A549 (cell line): ENCODE measurements around the gene NLK. TPM values are rescaled to one million over a fixed set of nuclear protein-coding genes. Genes with fewer than 3 reads are reported as not detected.

Experiments used
- ATAC-seq, 2 experiments: fragments of 200-7000 bp in 1 of 2; fragments of >200 bp in 1 of 2; cut with Nextera tagmentation in 1 of 2; cut with Tn5 transposase in 1 of 2; 3 replicates each; pipeline versions ENCODE4 v1.8.0 to v1.9.1; 2018 to 2020; ENCODE audit warnings: mild to moderate bottlenecking in 1 of 2, moderate library complexity in 1 of 2
- CTCF ChIA-PET: fragments of 300-600 bp; sonication (Branson Sonifier 250); formaldehyde crosslinking; extraction: SDS; loops from one replicate; lab custom pipeline; 2021; ENCODE audit warnings: antibody characterized with exemption, inconsistent platforms; lab: Yijun Ruan, JAX
- POLR2A ChIA-PET: fragments of 350-600 bp; formaldehyde crosslinking; extraction: SDS; loops from one replicate; lab custom pipeline; 2021; ENCODE audit warnings: antibody characterized with exemption, inconsistent platforms; lab: Yijun Ruan, JAX
- DNase-seq, 2 experiments: peaks; one replicate each; pipeline versions ENCODE4 v3.0.0 to v3.0.0-alpha.2; 2011 to 2016; ENCODE audit warnings: low read depth in 1 of 2, low spot score in 1 of 2
- FAIRE-seq: peaks from 2 replicates; lab custom pipeline; 2011; peaks lifted over from hg19 to GRCh38; lab: Jason Lieb, UNC
- H3K27ac ChIP-seq, 2 experiments: fragments of >200 bp; sonication (Bioruptor Twin); formaldehyde crosslinking; 3 replicates each; pipeline ENCODE4 v1.5.1; 2016 to 2017
- H3K4me1 ChIP-seq: fragments of >200 bp; sonication (Bioruptor Twin); formaldehyde crosslinking; 3 replicates; pipeline ENCODE4 v1.6.1; 2016
- H3K4me2 ChIP-seq: fragments of >200 bp; sonication (Bioruptor Twin); formaldehyde crosslinking; 3 replicates; pipeline ENCODE4 v1.6.1; 2016
- H3K4me3 ChIP-seq: fragments of >200 bp; sonication (Bioruptor Twin); formaldehyde crosslinking; 3 replicates; pipeline ENCODE4 v1.5.1; 2016
- H3K9me3 ChIP-seq: fragments of >200 bp; sonication (Bioruptor Twin); formaldehyde crosslinking; 3 replicates; pipeline ENCODE4 v1.6.1; 2016
- CBX8 ChIP-seq: fragments of 200-600 bp; sonication (generic); IDR thresholded peaks from 2 replicates; pipeline ENCODE4 v1.6.1; 2016
- CEBPB ChIP-seq, 2 experiments: fragments of >200 bp in 1 of 2; sonication (Bioruptor Twin) in 1 of 2; formaldehyde crosslinking in 1 of 2; IDR thresholded peaks; 2 replicates each; pipeline ENCODE4 v1.6.1; 2012 to 2016
- EHF ChIP-seq: fragments of 250-450 bp; sonication (Bioruptor Pico); IDR thresholded peaks from 2 replicates; pipeline ENCODE4 v1.5.0; 2020; ENCODE audit warnings: mild to moderate bottlenecking
- EHMT2 ChIP-seq: fragments of 200-600 bp; sonication (generic); IDR thresholded peaks from 2 replicates; pipeline ENCODE4 v1.6.1; 2016; ENCODE audit warnings: antibody characterized with exemption, low read depth, mild to moderate bottlenecking, moderate library complexity
- ESRRA ChIP-seq: fragments of 150-350 bp; IDR thresholded peaks from 2 replicates; pipeline ENCODE4 v1.6.1; 2014; ENCODE audit warnings: mild to moderate bottlenecking, low read length, borderline replicate concordance
- GATA3 ChIP-seq: IDR thresholded peaks from 2 replicates; pipeline ENCODE4 v1.6.1; 2012; ENCODE audit warnings: borderline replicate concordance
- HDAC2 ChIP-seq: fragments of 200-600 bp; sonication (generic); IDR thresholded peaks from 2 replicates; pipeline ENCODE4 v1.6.1; 2016
- HEYL ChIP-seq: fragments of 250-450 bp; sonication (Bioruptor Pico); IDR thresholded peaks from 2 replicates; pipeline ENCODE4 v1.8.0; 2021; ENCODE audit warnings: mild to moderate bottlenecking, moderate library complexity
- HOXB13 ChIP-seq: fragments of 250-450 bp; sonication (Bioruptor Pico); IDR thresholded peaks from 2 replicates; pipeline ENCODE4 v1.5.0; 2020; ENCODE audit warnings: low read depth, mild to moderate bottlenecking, moderate library complexity
- JUNB ChIP-seq: fragments of >200 bp; sonication (Bioruptor Twin); formaldehyde crosslinking; IDR thresholded peaks from 2 replicates; pipeline ENCODE4 v1.6.1; 2016
- MAFK ChIP-seq: fragments of 450-650 bp; IDR thresholded peaks from 2 replicates; pipeline ENCODE4 v1.6.1; 2014; ENCODE audit not compliant: partially characterized antibody
- MAZ ChIP-seq: fragments of 150-350 bp; IDR thresholded peaks from 2 replicates; pipeline ENCODE4 v1.6.1; 2014; ENCODE audit warnings: antibody characterized with exemption, low read depth, low read length, borderline replicate concordance
- NFE2L2 ChIP-seq: fragments of 150-350 bp; conservative IDR thresholded peaks from 2 replicates; pipeline ENCODE4 v1.6.1; 2014; ENCODE audit warnings: low read length
- RARB ChIP-seq: fragments of 250-450 bp; sonication (Bioruptor Pico); IDR thresholded peaks from 2 replicates; pipeline ENCODE4 v1.8.0; 2021; ENCODE audit warnings: mild to moderate bottlenecking, moderate library complexity
- RFX5 ChIP-seq: fragments of 450-650 bp; IDR thresholded peaks from 2 replicates; pipeline ENCODE4 v1.7.1; 2014; ENCODE audit warnings: antibody characterized with exemption, mild to moderate bottlenecking, moderate library complexity
- SMC3 ChIP-seq: fragments of >200 bp; sonication (Bioruptor Twin); formaldehyde crosslinking; IDR thresholded peaks from 3 replicates; pipeline ENCODE4 v1.6.1; 2018; ENCODE audit warnings: inconsistent platforms
- TFCP2L1 ChIP-seq: fragments of 250-450 bp; sonication (Bioruptor Pico); IDR thresholded peaks from 2 replicates; pipeline ENCODE4 v1.5.0; 2021; ENCODE audit warnings: mild to moderate bottlenecking
- ZFP36 ChIP-seq: fragments of 450-650 bp; IDR thresholded peaks from 2 replicates; pipeline ENCODE4 v1.6.1; 2014; ENCODE audit warnings: borderline replicate concordance; ENCODE audit not compliant: partially characterized antibody
- WGBS: methylation state at CpG from one replicate; pipeline ENCODE4 v1.1.6; 2017; ENCODE audit errors: missing lambda C conversion rate; 5-methylcytosine and 5-hydroxymethylcytosine counted together
- polyA plus RNA-seq, 4 experiments: library from polyadenylated mRNA; depleted of rRNA in 3 of 4; stranded (reverse); fragments of >200 nt; fragmentation: RNase III in 1 of 4; extraction: RNeasy Plus Mini Kit Qiagen cat#74134 plus additional on column Dnase treatment in 1 of 4; gene quantifications; 2 replicates in 3 of 4; 3 replicates in 1 of 4; pipeline ENCODE4 v1.2.3, GENCODE V29; 2011 to 2017
- TF ChIP-seq, protein P1 (sequence below): fragments of 450-650 bp; IDR thresholded peaks from 2 replicates; pipeline ENCODE4 v1.6.1; 2014; ENCODE audit warnings: antibody characterized with exemption
- TF ChIP-seq, protein P2 (sequence below): fragments of 150-350 bp; IDR thresholded peaks from 2 replicates; pipeline ENCODE4 v1.6.1; 2014; ENCODE audit warnings: low read depth, mild to moderate bottlenecking, low read length
- TF ChIP-seq, protein P3 (sequence below): IDR thresholded peaks from 2 replicates; pipeline ENCODE4 v1.6.1; 2012
- TF ChIP-seq, protein P4 (sequence below): fragments of >200 bp; sonication (Bioruptor Twin); formaldehyde crosslinking; IDR thresholded peaks from 2 replicates; pipeline ENCODE4 v1.6.1; 2016
- TF ChIP-seq, protein P5 (sequence below): fragments of 250-450 bp; sonication (Bioruptor Pico); IDR thresholded peaks from 2 replicates; pipeline ENCODE4 v1.5.0; 2020; ENCODE audit warnings: low read depth, mild to moderate bottlenecking, moderate library complexity
- TF ChIP-seq, protein P6 (sequence below): IDR thresholded peaks from 2 replicates; pipeline ENCODE4 v1.6.1; 2012

Gene NLK
- polyA plus RNA-seq, 2 of the 4 experiments (the other 2 are of a cell fraction) = 11.8 to 26.5 TPM

DNA sequence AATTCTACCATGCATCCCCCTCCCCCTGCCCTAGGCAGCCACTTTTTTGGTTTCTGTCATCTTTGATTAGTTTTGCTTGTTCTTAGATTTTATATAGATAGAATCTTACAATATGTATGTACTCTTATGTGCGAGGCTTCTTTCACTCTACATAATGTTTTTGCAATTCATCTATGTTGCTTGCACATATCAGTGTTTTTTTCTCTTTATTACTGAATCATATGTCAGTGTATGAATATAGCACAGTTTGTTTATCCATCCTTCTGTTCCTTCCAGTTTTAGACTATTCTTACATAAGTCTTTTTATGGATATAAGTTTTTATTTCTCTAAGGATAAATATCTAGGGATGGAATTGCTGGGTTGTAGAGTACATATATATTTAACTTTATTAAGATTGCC lies 26.6 kb downstream of the NLK start:
- WGBS = 90% methylated on average over 1 of the region's 1 CpG
- FAIRE-seq (no peak), DNase-seq (no peak), ATAC-seq (no peak)
- ChIA-PET POLR2A (no interaction called here), CTCF (no interaction called here)
- Histone ChIP-seq H3K27ac (no peak overlapping the region), H3K4me2 (no peak overlapping the region), H3K9me3 (peaks cover 13% of the 10 kb centered on the region; the same call in 2 of the 3 replicates), H3K4me1 (no peaks in the 10 kb centered on the region), H3K4me3 (no peak overlapping the region)
- no peak for TF ChIP-seq HOXB13 (CRISPR knock-in tag)
- TF ChIP-seq, protein P1, sequence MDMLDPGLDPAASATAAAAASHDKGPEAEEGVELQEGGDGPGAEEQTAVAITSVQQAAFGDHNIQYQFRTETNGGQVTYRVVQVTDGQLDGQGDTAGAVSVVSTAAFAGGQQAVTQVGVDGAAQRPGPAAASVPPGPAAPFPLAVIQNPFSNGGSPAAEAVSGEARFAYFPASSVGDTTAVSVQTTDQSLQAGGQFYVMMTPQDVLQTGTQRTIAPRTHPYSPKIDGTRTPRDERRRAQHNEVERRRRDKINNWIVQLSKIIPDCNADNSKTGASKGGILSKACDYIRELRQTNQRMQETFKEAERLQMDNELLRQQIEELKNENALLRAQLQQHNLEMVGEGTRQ = no peak
- TF ChIP-seq MAZ = no peak
- no peak for TF ChIP-seq EHF (CRISPR knock-in tag)
- TF ChIP-seq CEBPB (IDR thresholded peaks at IDR 0.05) = no peak
- TF ChIP-seq RFX5 = no peak
- TF ChIP-seq, protein P2, sequence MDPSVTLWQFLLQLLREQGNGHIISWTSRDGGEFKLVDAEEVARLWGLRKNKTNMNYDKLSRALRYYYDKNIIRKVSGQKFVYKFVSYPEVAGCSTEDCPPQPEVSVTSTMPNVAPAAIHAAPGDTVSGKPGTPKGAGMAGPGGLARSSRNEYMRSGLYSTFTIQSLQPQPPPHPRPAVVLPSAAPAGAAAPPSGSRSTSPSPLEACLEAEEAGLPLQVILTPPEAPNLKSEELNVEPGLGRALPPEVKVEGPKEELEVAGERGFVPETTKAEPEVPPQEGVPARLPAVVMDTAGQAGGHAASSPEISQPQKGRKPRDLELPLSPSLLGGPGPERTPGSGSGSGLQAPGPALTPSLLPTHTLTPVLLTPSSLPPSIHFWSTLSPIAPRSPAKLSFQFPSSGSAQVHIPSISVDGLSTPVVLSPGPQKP = no peak
- no peak for TF ChIP-seq SMC3
- no peak for TF ChIP-seq MAFK
- TF ChIP-seq, protein P3, sequence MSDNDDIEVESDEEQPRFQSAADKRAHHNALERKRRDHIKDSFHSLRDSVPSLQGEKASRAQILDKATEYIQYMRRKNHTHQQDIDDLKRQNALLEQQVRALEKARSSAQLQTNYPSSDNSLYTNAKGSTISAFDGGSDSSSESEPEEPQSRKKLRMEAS = no peak
- TF ChIP-seq, protein P4, sequence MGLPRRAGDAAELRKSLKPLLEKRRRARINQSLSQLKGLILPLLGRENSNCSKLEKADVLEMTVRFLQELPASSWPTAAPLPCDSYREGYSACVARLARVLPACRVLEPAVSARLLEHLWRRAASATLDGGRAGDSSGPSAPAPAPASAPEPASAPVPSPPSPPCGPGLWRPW = no peak
- no peak for TF ChIP-seq EHMT2
- TF ChIP-seq NFE2L2 = no peak

DNA sequence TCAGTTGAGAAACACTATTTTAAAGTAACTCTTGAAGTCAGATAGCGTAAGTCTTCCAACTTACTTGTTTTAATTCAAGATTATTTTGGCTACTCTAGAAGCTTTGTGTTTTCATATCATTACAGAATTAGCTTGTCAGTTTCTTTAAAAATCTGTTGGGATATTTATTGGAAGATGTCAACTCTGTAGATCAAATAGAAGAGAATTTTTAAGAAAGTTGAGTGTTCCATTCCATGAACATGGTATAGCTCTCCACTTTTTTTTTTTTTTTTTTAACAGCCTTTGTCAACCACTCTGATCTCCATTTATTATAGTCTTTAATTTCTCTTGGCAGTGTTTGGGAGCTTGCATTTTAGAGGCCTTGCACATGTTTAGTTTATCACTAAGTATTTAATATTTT lies 28.7 kb downstream of the NLK start:
- no peak overlapping the region for H3K27ac ChIP-seq
- peaks cover 13% of the 10 kb centered on the region; the same call in 2 of the 3 replicates for H3K9me3 ChIP-seq
- no peak overlapping the region for H3K4me2 ChIP-seq
- 94% methylated on average over 1 of the region's 1 CpG for WGBS
- DNase-seq (no peak), ATAC-seq (no peak), FAIRE-seq (no peak)
- no peak overlapping the region for H3K4me3 ChIP-seq
- CTCF ChIA-PET = interaction anchor here (1.4 to 1.5 kb wide), 2 partner anchors 10 to 12 kb away, joined by 3 to 4 read pairs; no protein-coding TSS in a partner anchor
- H3K4me1 ChIP-seq = no peaks in the 10 kb centered on the region
- POLR2A ChIA-PET = interaction anchor here (0.6 kb wide), 1 partner anchor 30 kb away, joined by 3 read pairs; no protein-coding TSS in a partner anchor
- no peak for TF ChIP-seq MAFK
- TF ChIP-seq RFX5 = no peak
- no peak for TF ChIP-seq RARB
- no peak for TF ChIP-seq GATA3
- no peak for TF ChIP-seq ESRRA
- no peak for TF ChIP-seq EHF (CRISPR knock-in tag)
- TF ChIP-seq, protein P5, sequence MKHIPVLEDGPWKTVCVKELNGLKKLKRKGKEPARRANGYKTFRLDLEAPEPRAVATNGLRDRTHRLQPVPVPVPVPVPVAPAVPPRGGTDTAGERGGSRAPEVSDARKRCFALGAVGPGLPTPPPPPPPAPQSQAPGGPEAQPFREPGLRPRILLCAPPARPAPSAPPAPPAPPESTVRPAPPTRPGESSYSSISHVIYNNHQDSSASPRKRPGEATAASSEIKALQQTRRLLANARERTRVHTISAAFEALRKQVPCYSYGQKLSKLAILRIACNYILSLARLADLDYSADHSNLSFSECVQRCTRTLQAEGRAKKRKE (CRISPR knock-in tag) = no peak
- TF ChIP-seq CBX8 = no peak
- TF ChIP-seq, protein P2 = no peak
- TF ChIP-seq TFCP2L1 (CRISPR knock-in tag) = no peak
- TF ChIP-seq, protein P6, sequence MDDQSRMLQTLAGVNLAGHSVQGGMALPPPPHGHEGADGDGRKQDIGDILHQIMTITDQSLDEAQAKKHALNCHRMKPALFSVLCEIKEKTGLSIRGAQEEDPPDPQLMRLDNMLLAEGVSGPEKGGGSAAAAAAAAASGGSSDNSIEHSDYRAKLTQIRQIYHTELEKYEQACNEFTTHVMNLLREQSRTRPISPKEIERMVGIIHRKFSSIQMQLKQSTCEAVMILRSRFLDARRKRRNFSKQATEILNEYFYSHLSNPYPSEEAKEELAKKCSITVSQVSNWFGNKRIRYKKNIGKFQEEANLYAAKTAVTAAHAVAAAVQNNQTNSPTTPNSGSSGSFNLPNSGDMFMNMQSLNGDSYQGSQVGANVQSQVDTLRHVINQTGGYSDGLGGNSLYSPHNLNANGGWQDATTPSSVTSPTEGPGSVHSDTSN = no peak
- no peak for TF ChIP-seq MAZ
- TF ChIP-seq, protein P4 = no peak
- no peak for TF ChIP-seq ZFP36
- TF ChIP-seq HEYL = no peak
- no peak for TF ChIP-seq HDAC2
- TF ChIP-seq JUNB = no peak
- no peak for TF ChIP-seq SMC3
